WTC11 (cell line): ENCODE results near the gene OR8H1. TPM values are rescaled to one million over a fixed set of nuclear protein-coding genes. Genes with fewer than 3 reads are reported as not detected.

Experiments used
- total RNA-seq: library from RNA; stranded (reverse); gene quantifications from 3 replicates; pipeline ENCODE4 v1.2.3, GENCODE V29; 2021

OR8H1 gene
- total RNA-seq, 1 experiment from 2014 or later, result not detected

Other genes with a start within 250 kb of the OR8H1 start
- not detected in 3 replicates for gene OR8I2, start 198.9 kb downstream of the OR8H1 start, total RNA-seq
- gene OR8H2, start 188.6 kb downstream of the OR8H1 start, total RNA-seq, result not detected in 3 replicates
- not detected in 3 replicates for gene OR8H3, start 169.9 kb downstream of the OR8H1 start, total RNA-seq
- not detected in 3 replicates for gene OR8J3, start 152.1 kb downstream of the OR8H1 start, total RNA-seq
- not detected in 3 replicates for gene OR8K5, start 131.9 kb downstream of the OR8H1 start, total RNA-seq
- not detected in 3 replicates for gene OR5J2, start 115.6 kb downstream of the OR8H1 start, total RNA-seq
- not detected in 3 replicates for gene OR5T2, start 58.0 kb downstream of the OR8H1 start, total RNA-seq
- not detected in 3 replicates for gene OR5T3, start 40.0 kb downstream of the OR8H1 start, total RNA-seq
- not detected in 3 replicates for gene OR5T1, start 18.1 kb downstream of the OR8H1 start, total RNA-seq
- not detected in 3 replicates for gene OR8K3, start 22.9 kb upstream of the OR8H1 start, total RNA-seq
- gene OR8K1, start 53.8 kb upstream of the OR8H1 start, total RNA-seq, result not detected in 3 replicates
- not detected in 3 replicates for gene OR8J1, start 62.0 kb upstream of the OR8H1 start, total RNA-seq
- gene OR8U1, start 83.4 kb upstream of the OR8H1 start, total RNA-seq, result not detected in 3 replicates
- gene OR5AL1, start 120.4 kb upstream of the OR8H1 start, total RNA-seq, result not detected in 3 replicates
- not detected in 3 replicates for gene OR5M3, start 181.1 kb upstream of the OR8H1 start, total RNA-seq
- not detected in 3 replicates for gene OR5M8, start 199.1 kb upstream of the OR8H1 start, total RNA-seq